GM10266 (cell line): ENCODE results near the gene TRIO.

Experiments used
- DNase-seq: peaks from one replicate; pipeline ENCODE4 v3.0.0; 2012; ENCODE audit errors: extremely low spot score
- CTCF ChIP-seq: IDR thresholded peaks from 2 replicates; pipeline ENCODE4 v1.5.1; 2012; ENCODE audit warnings: mild to moderate bottlenecking, low read depth; ENCODE audit not compliant: control insufficient read depth, insufficient read depth; ENCODE audit errors: missing control alignments

TRIO gene

GRCh38 chr5:14483504-14484157, 340.5 kb downstream of the TRIO start:
- DNase-seq = no peak
- TF ChIP-seq CTCF = no peak

GRCh38 chr5:14486486-14486885, 343.3 kb downstream of the TRIO start:
- no peak for TF ChIP-seq CTCF
- DNase-seq = no peak

GRCh38 chr5:14486996-14487896, 344.1 kb downstream of the TRIO start:
- TF ChIP-seq CTCF = no peak
- peak; percentile 51 for DNase-seq

GRCh38 chr5:14487897-14488570, 344.9 kb downstream of the TRIO start:
- DNase-seq = no peak
- no peak for TF ChIP-seq CTCF

GRCh38 chr5:14488709-14489108, 345.6 kb downstream of the TRIO start:
- no peak for TF ChIP-seq CTCF
- DNase-seq = no peak

GRCh38 chr5:14489643-14490042, 346.5 kb downstream of the TRIO start:
- DNase-seq = no peak
- no peak for TF ChIP-seq CTCF
